Activated CD4-positive, alpha-beta T cell treated with anti-CD3 and anti-CD28 coated beads, Interleukin-2, amount 10 ng/mL, durations not matched to agents 24 days and 14 days (primary cell): Measurements from ENCODE around the gene LRRC2. TPM values are rescaled to one million over a fixed set of nuclear protein-coding genes. Genes with fewer than 3 reads are reported as not detected.

ENCODE experiments used
- DNase-seq: peaks from one replicate; pipeline ENCODE4 v3.0.0; 2022
- H3K27ac Mint-ChIP-seq: one replicate; pipeline ENCODE4 v1.8.0; 2022; ENCODE audit warnings: mild to moderate bottlenecking, mixed read lengths
- H3K27me3 Mint-ChIP-seq: one replicate; pipeline ENCODE4 v1.8.0; 2022; ENCODE audit warnings: mixed read lengths
- H3K36me3 Mint-ChIP-seq: one replicate; pipeline ENCODE4 v1.8.0; 2022; ENCODE audit warnings: low read depth, mild to moderate bottlenecking, mixed read lengths
- H3K4me1 Mint-ChIP-seq: one replicate; pipeline ENCODE4 v1.8.0; 2021; ENCODE audit warnings: mixed read lengths
- H3K4me3 Mint-ChIP-seq: one replicate; pipeline ENCODE4 v1.8.0; 2022; ENCODE audit warnings: mild to moderate bottlenecking, moderate library complexity, mixed read lengths
- H3K9me3 Mint-ChIP-seq: one replicate; pipeline ENCODE4 v1.8.0; 2021; ENCODE audit warnings: mixed read lengths
- intact Hi-C: fragments of 100-400 bp; cut with micrococcal nuclease; formaldehyde crosslinking; loops from one replicate; pipeline ENCODE4 v1.15.1; 2023
- total RNA-seq: library from RNA; stranded (reverse); gene quantifications from 2 replicates; pipeline ENCODE4 v1.2.3, GENCODE V29; 2022

The LRRC2 gene
- total RNA-seq, 1 donor from 2014 or later: not detected

GRCh38 chr3:46517784-46518181 is 48.3 kb downstream of the LRRC2 start:
- Mint-ChIP-seq H3K36me3 (no peaks in the 10 kb centered on the region), H3K27ac (no peak overlapping the region), H3K27me3 (peaks cover 20% of the 10 kb centered on the region), H3K9me3 (no peaks in the 10 kb centered on the region), H3K4me1 (no peaks in the 10 kb centered on the region), H3K4me3 (no peak overlapping the region)
- intact Hi-C loops: no loop called here
- no peak for DNase-seq

DNA sequence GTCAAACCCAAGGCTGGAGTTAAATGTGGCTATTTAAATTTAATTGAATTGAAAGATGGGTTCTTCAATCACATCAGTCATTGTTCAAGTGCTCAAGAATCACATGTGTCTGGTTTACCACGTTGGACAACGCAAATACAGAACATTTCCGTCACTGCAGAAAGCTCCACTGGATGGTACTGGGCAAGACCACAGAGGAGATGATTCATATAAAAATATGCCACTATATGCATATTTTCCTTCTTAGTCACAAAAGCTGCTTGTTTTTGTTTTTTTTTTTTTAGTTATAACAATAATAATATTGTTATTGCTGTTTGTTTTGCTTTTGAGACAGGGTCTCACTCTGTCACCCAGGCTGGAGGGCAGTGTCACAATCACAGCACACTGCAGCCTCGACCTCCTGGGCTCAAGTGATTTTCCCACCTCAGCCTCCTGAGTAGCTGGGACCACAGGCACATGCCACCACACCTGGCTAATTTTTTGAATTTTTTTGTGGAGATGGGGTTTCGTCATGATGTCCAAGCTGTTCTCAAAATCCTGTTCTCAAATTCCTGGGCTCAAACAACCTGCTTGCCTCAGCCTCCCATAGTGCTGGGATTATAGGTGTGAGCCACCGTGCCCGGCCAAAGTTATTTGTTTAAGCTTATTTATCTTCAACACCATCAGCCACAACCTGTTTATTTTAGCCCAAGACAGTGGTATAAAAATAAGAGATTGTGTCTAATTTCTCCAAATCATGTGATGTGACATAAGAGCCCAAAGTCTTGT is 48.9 kb downstream of the LRRC2 start:
- intact Hi-C loops: no loop called here
- H3K27ac Mint-ChIP-seq: no peak overlapping the region
- no peaks in the 10 kb centered on the region for H3K4me1 Mint-ChIP-seq

GRCh38 chr3:46516521-46516920 is 49.6 kb downstream of the LRRC2 start:
- DNase-seq: no peak
- no peaks in the 10 kb centered on the region for H3K4me1 Mint-ChIP-seq
- H3K9me3 Mint-ChIP-seq: no peaks in the 10 kb centered on the region
- intact Hi-C loops: no loop called here
- no peaks in the 10 kb centered on the region for H3K36me3 Mint-ChIP-seq
- H3K27ac Mint-ChIP-seq: no peak overlapping the region
- H3K4me3 Mint-ChIP-seq: no peak overlapping the region
- H3K27me3 Mint-ChIP-seq: peaks cover 21% of the 10 kb centered on the region

More for the DNA sequence above, 48.9 kb downstream of the LRRC2 start:
- no peak for DNase-seq
- no peaks in the 10 kb centered on the region for H3K36me3 Mint-ChIP-seq
- peaks cover 19% of the 10 kb centered on the region for H3K27me3 Mint-ChIP-seq
- no peak overlapping the region for H3K4me3 Mint-ChIP-seq
- H3K9me3 Mint-ChIP-seq: no peaks in the 10 kb centered on the region

- intact Hi-C loops: no loop called here
- no peak overlapping the region for H3K27ac Mint-ChIP-seq
- peaks cover 24% of the 10 kb centered on the region for H3K27me3 Mint-ChIP-seq
- no peak for DNase-seq
- no peaks in the 10 kb centered on the region for H3K4me1 Mint-ChIP-seq
- no peak overlapping the region for H3K4me3 Mint-ChIP-seq
- no peaks in the 10 kb centered on the region for H3K36me3 Mint-ChIP-seq
- H3K9me3 Mint-ChIP-seq: no peaks in the 10 kb centered on the region
Measured at GRCh38 chr3:46512191-46512749, 53.8 kb downstream of the LRRC2 start.

DNA sequence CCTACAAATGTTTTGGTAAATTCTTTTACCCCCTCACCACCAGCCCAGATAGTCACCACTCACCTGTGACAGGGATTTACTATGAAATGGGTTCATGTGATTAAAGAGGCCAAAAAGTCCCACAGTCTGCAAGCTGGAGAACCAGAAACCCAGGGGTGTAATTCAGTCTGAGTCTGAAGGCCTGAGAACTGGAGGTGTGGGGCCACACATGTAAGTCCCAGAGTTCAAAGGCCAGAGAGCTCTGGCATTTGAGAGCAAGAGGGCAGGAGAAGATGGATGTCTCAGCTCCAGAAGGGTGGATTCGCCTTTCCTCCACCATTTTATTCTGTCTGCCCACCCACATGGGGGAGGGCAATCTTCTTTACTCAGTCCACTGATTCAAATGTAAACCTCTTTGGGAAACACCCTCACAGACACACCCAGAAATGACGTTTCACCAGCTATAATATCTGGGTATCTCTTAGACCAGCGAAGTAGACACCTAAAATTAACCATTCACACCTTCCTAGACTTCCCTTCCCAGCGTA is 56.4 kb downstream of the LRRC2 start:
- Mint-ChIP-seq H3K4me3 (no peak overlapping the region), H3K4me1 (peaks cover 7% of the 10 kb centered on the region), H3K9me3 (no peaks in the 10 kb centered on the region), H3K27me3 (peaks cover 28% of the 10 kb centered on the region), H3K36me3 (no peaks in the 10 kb centered on the region), H3K27ac (no peak overlapping the region)
- no peak for DNase-seq
- intact Hi-C loops: no loop called here

GRCh38 chr3:46508850-46509591 is 57.1 kb downstream of the LRRC2 start:
- intact Hi-C loops: no loop called here
- Mint-ChIP-seq H3K27me3 (peaks cover 26% of the 10 kb centered on the region), H3K9me3 (no peaks in the 10 kb centered on the region)

GRCh38 chr3:46506526-46506925 is 59.6 kb downstream of the LRRC2 start:
- no peak for DNase-seq
- H3K27me3 Mint-ChIP-seq: peaks cover 14% of the 10 kb centered on the region
- no peaks in the 10 kb centered on the region for H3K9me3 Mint-ChIP-seq
- peaks cover 10% of the 10 kb centered on the region for H3K4me1 Mint-ChIP-seq
- no peak overlapping the region for H3K4me3 Mint-ChIP-seq
- no peak overlapping the region for H3K27ac Mint-ChIP-seq
- no peaks in the 10 kb centered on the region for H3K36me3 Mint-ChIP-seq
- intact Hi-C loops: no loop called here

More at GRCh38 chr3:46508850-46509591, 57.1 kb downstream of the LRRC2 start:
- Mint-ChIP-seq H3K36me3 (no peaks in the 10 kb centered on the region), H3K4me3 (no peak overlapping the region), H3K4me1 (peaks cover 8% of the 10 kb centered on the region), H3K27ac (no peak overlapping the region)
- no peak for DNase-seq

DNA sequence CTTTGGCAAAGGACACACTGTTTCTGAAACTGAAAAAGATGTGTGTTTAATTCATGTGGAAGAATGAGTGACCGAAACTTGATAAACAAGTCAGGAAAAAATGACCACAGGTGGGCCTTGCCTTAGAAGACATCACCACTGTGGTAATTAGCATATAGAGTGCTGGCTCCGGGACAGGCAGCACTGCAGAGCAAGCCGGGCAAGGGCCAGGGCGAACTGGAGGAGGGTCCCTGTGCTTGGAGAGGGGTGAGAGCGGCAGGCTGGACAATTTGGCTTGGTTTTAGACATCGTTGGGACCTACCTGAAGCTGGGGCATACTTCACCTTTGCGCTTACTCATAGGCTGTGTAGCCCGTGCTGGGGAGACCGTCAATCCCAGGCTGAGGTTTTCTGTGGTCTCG is 60.1 kb downstream of the LRRC2 start:
- Mint-ChIP-seq H3K36me3 (no peaks in the 10 kb centered on the region), H3K27me3 (peaks cover 10% of the 10 kb centered on the region), H3K9me3 (no peaks in the 10 kb centered on the region), H3K27ac (no peak overlapping the region), H3K4me3 (no peak overlapping the region), H3K4me1 (peaks cover 10% of the 10 kb centered on the region)
- DNase-seq: no peak
- intact Hi-C loops: no loop called here

DNA sequence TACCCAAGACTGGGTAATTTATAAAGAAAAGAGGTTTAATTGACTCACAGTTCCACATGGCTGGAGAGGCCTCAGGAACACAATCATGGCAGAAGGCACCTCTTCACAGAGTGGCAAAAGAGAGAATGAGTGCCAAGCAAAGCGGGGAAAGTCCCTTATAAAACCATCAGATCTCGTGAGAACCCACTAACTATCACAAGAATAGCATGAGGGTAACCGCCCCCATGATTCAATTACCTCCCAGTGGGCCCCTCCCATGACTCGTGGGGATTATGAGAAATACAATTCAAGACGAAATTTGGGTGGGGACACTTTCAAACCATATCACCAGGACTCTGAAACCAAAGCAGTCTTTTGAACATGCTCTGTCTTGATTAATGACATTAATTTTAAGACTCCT is 61.3 kb downstream of the LRRC2 start:
- Mint-ChIP-seq H3K4me1 (peaks cover 12% of the 10 kb centered on the region), H3K27me3 (peaks cover 7% of the 10 kb centered on the region), H3K9me3 (no peaks in the 10 kb centered on the region), H3K36me3 (no peaks in the 10 kb centered on the region), H3K27ac (no peak overlapping the region), H3K4me3 (no peak overlapping the region)
- intact Hi-C loops: no loop called here
- no peak for DNase-seq

DNA sequence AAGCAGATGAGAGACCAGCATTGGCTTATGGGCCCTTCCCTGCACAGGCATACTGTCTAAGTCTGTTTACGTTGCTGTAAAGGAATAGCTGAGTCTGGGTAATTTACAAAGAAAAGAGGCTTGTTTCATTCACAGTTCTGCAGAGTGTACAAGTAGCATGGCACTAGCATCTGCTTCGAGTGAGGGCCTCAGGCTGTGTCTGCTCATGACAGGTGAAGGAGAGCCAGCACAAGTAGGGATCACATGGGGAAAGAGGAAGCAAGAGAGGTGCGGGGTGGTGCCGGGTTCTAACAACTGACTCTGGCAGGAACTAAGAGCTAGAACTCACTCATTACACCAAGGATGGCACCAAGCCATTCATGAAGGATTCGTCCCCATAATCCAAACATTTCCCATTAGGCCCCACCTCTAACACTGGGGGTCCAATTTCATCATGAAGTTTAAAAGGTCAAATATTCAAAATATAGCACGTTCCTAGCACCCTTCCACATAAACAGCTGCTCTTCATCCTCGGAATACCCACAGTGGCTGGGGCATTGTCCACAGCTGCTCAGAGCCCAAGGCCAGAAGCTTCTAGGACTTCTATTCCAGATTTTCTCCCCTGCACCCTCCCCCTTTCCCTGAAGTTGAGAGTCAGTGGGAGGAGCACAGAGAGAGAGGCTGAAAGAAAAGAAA is 62.8 kb downstream of the LRRC2 start:
- intact Hi-C loops: no loop called here
- H3K36me3 Mint-ChIP-seq: no peaks in the 10 kb centered on the region
- no peaks in the 10 kb centered on the region for H3K9me3 Mint-ChIP-seq
- no peak overlapping the region for H3K4me3 Mint-ChIP-seq
- H3K27ac Mint-ChIP-seq: no peak overlapping the region
- peaks cover 7% of the 10 kb centered on the region for H3K27me3 Mint-ChIP-seq
- no peak for DNase-seq
- peaks cover 12% of the 10 kb centered on the region for H3K4me1 Mint-ChIP-seq

DNA sequence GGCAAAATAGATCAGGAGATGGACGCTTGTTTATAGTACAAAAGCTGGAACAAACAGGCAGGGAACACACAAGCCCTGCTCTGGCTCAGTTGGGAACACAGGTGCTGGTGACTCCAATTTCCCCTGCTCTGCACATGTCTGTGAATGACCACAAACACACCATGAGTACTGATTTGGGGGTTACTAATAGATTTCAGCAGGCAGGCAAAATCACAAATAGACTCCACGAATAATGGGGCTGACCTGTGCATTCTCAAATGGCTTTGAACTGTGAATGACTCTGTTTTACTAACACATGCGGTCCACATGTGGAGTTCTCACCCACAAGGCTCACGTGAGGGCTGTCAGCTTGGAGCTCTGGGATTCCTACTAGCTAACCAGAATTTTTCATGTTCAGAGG is 64.4 kb downstream of the LRRC2 start:
- no peak for DNase-seq
- intact Hi-C loops: no loop called here
- H3K4me3 Mint-ChIP-seq: no peak overlapping the region
- H3K36me3 Mint-ChIP-seq: no peaks in the 10 kb centered on the region
- H3K27ac Mint-ChIP-seq: no peak overlapping the region
- H3K9me3 Mint-ChIP-seq: no peaks in the 10 kb centered on the region
- peaks cover 7% of the 10 kb centered on the region for H3K27me3 Mint-ChIP-seq
- H3K4me1 Mint-ChIP-seq: peaks cover 12% of the 10 kb centered on the region

DNA sequence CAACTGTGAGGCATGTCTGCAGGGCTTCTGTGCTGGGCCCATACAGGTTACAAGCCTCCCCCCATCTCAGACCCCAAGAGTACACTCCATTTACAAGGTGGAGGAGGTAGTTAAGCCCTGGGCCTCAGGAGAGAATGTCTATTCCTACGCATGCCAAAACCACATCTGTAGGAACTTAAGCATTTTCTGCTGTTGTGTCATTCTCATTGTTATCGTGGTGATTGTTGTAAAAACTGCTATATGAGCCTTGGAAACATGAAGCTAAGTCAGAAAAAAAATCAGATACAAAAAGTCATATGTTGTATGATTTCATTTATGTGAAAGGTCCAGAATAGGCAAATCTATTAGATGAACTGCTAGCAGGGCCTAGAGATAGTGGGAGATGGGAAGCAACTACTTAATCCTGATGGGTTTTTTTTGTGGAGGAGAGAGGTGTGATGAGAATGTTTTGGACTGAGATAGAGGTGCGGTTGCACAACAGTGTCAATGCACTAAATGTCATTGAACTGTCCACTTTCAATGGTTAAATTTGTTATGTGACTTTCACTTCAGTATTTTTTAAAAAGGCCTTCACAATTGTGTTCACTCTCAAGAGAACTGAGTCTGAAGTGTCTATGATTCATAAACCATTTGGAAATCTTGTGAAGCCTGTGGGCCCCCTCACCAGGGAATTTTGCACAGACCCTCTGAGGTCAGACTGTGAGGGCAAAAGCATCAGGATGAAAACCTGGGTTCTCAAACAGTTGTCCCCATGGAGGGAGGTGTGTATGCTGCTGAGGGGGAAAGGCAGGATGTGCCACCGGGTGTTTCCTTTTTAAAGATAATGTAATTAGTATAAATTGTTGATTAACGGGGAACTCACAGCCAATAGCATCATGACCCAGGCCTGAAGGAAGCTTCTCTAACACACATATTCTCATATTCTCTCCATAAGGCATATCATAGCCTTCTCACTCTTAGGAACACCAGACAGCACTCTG is 65.2 kb downstream of the LRRC2 start:
- intact Hi-C loops: no loop called here
- no peak for DNase-seq
- Mint-ChIP-seq H3K4me1 (peaks cover 13% of the 10 kb centered on the region), H3K9me3 (no peaks in the 10 kb centered on the region), H3K27ac (no peak overlapping the region), H3K27me3 (peaks cover 5% of the 10 kb centered on the region), H3K36me3 (no peaks in the 10 kb centered on the region), H3K4me3 (no peak overlapping the region)
